Stimulated activated CD8-positive, alpha-beta memory T cell treated with anti-CD3 and anti-CD28 coated beads, Interleukin-4, amount 100 ng/mL, for 4 hours (primary cell): ENCODE measurements around the gene GSTM3.
"Not testable (repeated sequence)": the region's sequence is repeated elsewhere in the genome, so short reads cannot be mapped to it uniquely, and the experiment has no call there.

Experiments
- DNase-seq, 2 donors: peaks; one replicate each; pipeline ENCODE4 v3.0.0-alpha.2; 2020; ENCODE audit warnings: low read depth in 2 of 2, low spot score in 1 of 2

Gene GSTM3

DNA sequence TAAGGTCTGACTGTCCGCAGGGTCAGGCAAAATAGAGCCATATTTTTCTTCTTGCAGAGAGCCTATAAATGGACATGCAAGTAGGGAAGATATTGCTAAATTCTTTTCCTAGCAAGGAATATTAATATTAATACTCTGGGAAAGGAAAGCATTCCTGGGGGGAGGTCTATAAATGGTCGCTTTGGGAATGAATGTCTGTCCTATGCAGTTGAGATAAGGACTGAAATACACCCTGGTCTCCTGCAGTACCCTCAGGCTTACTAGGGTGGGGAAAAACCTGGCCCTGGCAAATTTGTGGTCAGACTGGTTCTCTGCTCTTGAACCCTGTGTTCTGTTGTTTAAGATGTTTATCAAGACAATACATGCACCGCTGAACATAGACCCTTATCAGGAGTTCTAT, 37.9 kb downstream of the GSTM3 start:
- not testable (repeated sequence) for DNase-seq

DNA sequence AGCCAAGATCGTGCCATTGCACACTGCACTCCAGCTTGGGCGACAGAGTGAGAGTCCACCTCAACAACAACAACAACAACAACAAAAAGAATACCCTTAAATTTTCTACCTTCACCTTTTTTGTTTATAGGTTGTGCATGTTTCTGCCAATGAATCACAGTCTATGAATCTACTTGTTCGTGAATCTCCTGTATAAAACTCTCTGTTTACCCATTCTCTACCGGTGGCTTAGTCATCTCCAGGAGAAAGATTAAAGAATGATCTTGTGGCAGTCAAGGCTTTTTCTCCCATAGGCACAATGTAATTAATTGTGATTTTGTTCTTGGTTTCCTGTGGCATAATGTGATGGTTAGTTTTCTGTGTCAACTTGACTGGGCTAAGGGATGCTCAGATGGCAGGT, 43.0 kb downstream of the GSTM3 start:
- DNase-seq: not testable (repeated sequence)

- no peak for DNase-seq
Observed at GRCh38 chr1:109697066-109697465, 43.8 kb downstream of the GSTM3 start.

- DNase-seq: not testable (repeated sequence)
Observed at GRCh38 chr1:109695138-109695537, 45.7 kb downstream of the GSTM3 start.

DNA sequence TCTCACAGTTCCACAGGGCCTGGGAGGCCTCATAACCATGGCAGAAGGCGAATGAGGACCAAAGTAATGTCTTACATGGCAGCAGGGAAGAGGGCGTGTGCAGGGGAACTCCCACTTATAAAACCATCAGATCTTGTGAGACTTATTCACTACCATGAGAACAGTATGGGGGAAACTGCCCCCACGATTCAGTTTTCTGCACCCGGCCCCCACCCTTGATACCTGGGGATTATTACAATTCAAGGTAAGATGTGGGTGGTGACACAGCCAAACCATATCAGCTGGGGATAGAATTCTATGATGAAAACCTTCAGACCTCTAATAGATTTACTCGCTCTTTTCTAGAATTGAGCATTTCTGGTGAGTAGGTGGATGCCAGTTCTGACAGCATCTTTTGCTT, 46.4 kb downstream of the GSTM3 start:
- not testable (repeated sequence) for DNase-seq

- DNase-seq: no peak
Observed at GRCh38 chr1:109691759-109692158, 49.1 kb downstream of the GSTM3 start.

GRCh38 chr1:109689844-109690405, 50.9 kb downstream of the GSTM3 start:
- DNase-seq: no peak

DNA sequence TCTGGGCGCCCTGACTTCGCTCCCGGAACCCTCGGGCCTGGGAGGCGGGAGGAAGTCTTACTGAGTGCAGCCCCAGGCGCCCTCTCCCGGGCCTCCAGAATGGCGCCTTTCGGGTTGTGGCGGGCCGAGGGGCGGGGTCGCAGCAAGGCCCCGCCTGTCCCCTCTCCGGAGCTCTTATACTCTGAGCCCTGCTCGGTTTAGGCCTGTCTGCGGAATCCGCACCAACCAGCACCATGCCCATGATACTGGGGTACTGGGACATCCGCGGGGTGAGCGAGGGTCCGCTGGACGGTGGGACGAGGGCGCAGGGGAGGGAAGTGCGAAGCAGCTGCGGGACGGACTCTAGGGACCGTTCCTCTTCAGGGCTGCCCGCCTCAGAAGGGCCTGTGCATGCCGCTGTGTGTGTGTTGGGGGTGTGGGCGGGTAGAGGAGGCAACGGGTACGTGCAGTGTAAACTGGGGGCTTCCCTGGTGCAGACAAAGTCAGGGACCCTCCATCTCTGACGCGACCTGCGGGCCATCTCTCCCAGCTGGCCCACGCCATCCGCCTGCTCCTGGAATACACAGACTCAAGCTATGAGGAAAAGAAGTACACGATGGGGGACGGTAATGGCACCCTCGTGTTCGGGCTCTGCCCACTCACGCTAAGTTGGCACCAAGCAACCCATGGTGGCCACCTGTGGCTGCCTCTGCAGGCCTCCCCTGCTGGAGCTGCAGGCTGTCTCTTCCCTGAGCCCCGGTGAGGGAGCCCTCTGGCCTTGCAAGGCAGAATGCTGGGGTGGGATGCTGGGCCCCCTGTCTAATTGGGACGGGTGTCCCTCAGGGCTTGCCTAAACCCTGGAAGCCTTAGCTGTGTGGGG, 53.0 kb downstream of the GSTM3 start, which contains the start of gene GSTM1:
GSTM1 (plus strand) TSS at position 177 of the 859 bp plus-strand sequence; CDS start at position 234, 57 bp downstream.
- peak in 1 of 2 donors; percentile 68 for DNase-seq

GRCh38 chr1:109687109-109687508, 53.7 kb downstream of the GSTM3 start:
- not testable (repeated sequence) for DNase-seq

DNA sequence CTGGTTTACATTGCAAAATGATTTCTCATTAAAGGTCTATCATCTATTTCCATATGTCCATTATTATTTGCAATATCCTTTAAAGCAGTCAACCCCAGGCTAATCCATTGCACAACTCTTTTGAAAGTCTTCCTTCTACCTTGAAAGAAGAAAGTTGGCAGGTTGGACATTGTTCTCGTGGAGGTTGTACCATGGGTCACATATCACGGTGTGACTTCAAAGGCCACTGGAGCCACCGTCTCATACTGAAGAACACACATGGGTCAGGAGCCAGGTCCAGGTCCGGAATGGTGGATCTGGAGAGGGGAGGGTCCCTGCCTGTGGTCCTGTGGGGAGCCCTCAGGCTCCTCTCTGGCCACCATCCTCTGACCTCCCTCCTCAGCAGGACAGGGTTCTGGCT, 54.9 kb downstream of the GSTM3 start:
- DNase-seq: not testable (repeated sequence)

- not testable (repeated sequence) for DNase-seq
Observed at GRCh38 chr1:109685399-109685798, 55.4 kb downstream of the GSTM3 start.

GRCh38 chr1:109684777-109685176, 56.1 kb downstream of the GSTM3 start:
- DNase-seq: not testable (repeated sequence)
